OCI-LY7 (cell line): ENCODE data around the gene COPS2. TPM values are rescaled to one million over a fixed set of nuclear protein-coding genes. Genes with fewer than 3 reads are reported as not detected.

Experiments used
- BruUV-seq: library from RNA; stranded (reverse); fragments of 400-500 nt; replicated peaks from 2 replicates; lab custom pipeline; 2021; lab: Mats Ljungman, UMichigan
- CTCF ChIA-PET: fragments of 300-600 bp; sonication (Branson Sonifier 250); formaldehyde crosslinking; loops from one replicate; lab custom pipeline; 2022; ENCODE audit warnings: antibody characterized with exemption; ENCODE audit not compliant: unreplicated experiment; lab: Charles Lee
- POLR2A ChIA-PET: fragments of 300-600 bp; sonication (Branson Sonifier 250); formaldehyde crosslinking; loops from one replicate; lab custom pipeline; 2022; ENCODE audit warnings: antibody characterized with exemption; lab: Charles Lee
- DNase-seq: peaks from one replicate; pipeline ENCODE4 v3.0.0-alpha.2; 2015; ENCODE audit warnings: low spot score
- H2AFZ ChIP-seq: fragments of 200-600 bp; sonication (generic), shearing (Covaris generic); 2 replicates; pipeline ENCODE4 v1.6.1; 2014; ENCODE audit warnings: mild to moderate bottlenecking, antibody characterized with exemption, low read length, moderate library complexity
- H3K27ac ChIP-seq: fragments of 200-600 bp; sonication (generic); 2 replicates; pipeline ENCODE4 v1.5.1; 2014; ENCODE audit warnings: mixed run types, low read depth, mild to moderate bottlenecking, moderate library complexity, low read length, inconsistent platforms; ENCODE audit not compliant: poor library complexity, severe bottlenecking
- H3K36me3 ChIP-seq: fragments of 200-600 bp; sonication (generic); 2 replicates; pipeline ENCODE4 v1.6.1; 2014; ENCODE audit warnings: mild to moderate bottlenecking, antibody characterized with exemption, low read length, moderate library complexity, mixed read lengths; ENCODE audit not compliant: insufficient read depth
- H3K4me1 ChIP-seq: fragments of 200-600 bp; sonication (generic); 2 replicates; pipeline ENCODE4 v1.5.1; 2014; ENCODE audit warnings: mild to moderate bottlenecking, low read length; ENCODE audit not compliant: insufficient read depth, poor library complexity, severe bottlenecking
- H3K4me2 ChIP-seq: fragments of 200-600 bp; sonication (generic); 2 replicates; pipeline ENCODE4 v1.6.1; 2014; ENCODE audit warnings: mild to moderate bottlenecking, low read length
- H3K4me3 ChIP-seq: fragments of 200-600 bp; sonication (generic); 2 replicates; pipeline ENCODE4 v1.5.1; 2014; ENCODE audit warnings: mild to moderate bottlenecking, low read depth, low read length; ENCODE audit not compliant: poor library complexity, severe bottlenecking
- H3K79me2 ChIP-seq: fragments of 200-600 bp; sonication (generic); 2 replicates; pipeline ENCODE4 v1.6.1; 2016; ENCODE audit warnings: low read depth, mild to moderate bottlenecking, low read length, moderate library complexity, mixed read lengths; ENCODE audit not compliant: insufficient read depth
- H3K9me2 ChIP-seq: fragments of 200-600 bp; sonication (generic); 2 replicates; pipeline ENCODE4 v1.6.1; 2016; ENCODE audit warnings: mild to moderate bottlenecking, low read length, mixed read lengths; ENCODE audit not compliant: insufficient read depth
- H3K9me3 ChIP-seq: fragments of 200-600 bp; sonication (generic); 2 replicates; pipeline ENCODE4 v1.6.1; 2014; ENCODE audit warnings: mild to moderate bottlenecking, mixed run types, low read length, mixed read lengths
- H4K20me1 ChIP-seq: fragments of 200-600 bp; sonication (generic); 2 replicates; pipeline ENCODE4 v1.6.1; 2014; ENCODE audit warnings: mild to moderate bottlenecking, antibody characterized with exemption, low read length, moderate library complexity, mixed read lengths; ENCODE audit not compliant: insufficient read depth
- EZH2phosphoT487 ChIP-seq: fragments of 200-600 bp; sonication (generic); IDR thresholded peaks from 2 replicates; pipeline ENCODE4 v1.6.1; 2018; ENCODE audit warnings: low read depth, borderline replicate concordance, mild to moderate bottlenecking, mixed run types, antibody characterized with exemption, low read length, moderate library complexity, mixed read lengths
- intact Hi-C: fragments of 100-400 bp; cut with micrococcal nuclease; formaldehyde crosslinking; loops from one replicate; pipeline ENCODE4 v1.10.0; 2022; ENCODE audit not compliant: unreplicated experiment
- total RNA-seq, 2 experiments: library from RNA; depleted of rRNA in 1 of 2; stranded (reverse); fragments of >200 nt in 1 of 2; shearing (Covaris generic) in 1 of 2; gene quantifications; 2 replicates each; pipeline ENCODE4 v1.2.3, GENCODE V29; 2014 to 2022
- TF ChIP-seq, protein P1 (sequence below): fragments of 200-600 bp; sonication (generic); conservative IDR thresholded peaks from 2 replicates; pipeline ENCODE4 v1.5.1; 2014; ENCODE audit warnings: mild to moderate bottlenecking, antibody characterized with exemption, low read length, moderate library complexity, mixed read lengths

Gene COPS2
- total RNA-seq, 2 experiments from 2014 or later: 24.6 to 81.2 TPM

DNA sequence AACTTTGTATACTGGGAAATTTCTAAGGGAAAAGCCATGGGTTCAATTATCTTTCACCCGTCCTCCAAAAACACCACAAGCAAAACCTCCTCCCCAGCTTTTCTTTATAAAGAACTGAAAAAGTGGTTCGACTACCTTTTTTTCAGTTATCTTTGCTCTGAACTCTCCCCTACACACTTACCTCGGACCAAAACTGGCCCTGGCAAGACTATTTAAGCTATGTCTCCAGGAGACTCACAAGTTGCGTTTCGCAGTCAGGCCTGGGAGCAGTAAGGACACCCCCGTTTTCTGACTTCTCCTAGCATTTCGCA lies 645 bp downstream of the COPS2 start:
- BruUV-seq: no TSS peak
- Histone ChIP-seq H3K4me3 (peak overlapping the region; percentile 95), H3K79me2 (peaks cover 78% of the 10 kb centered on the region), H3K9me2 (no peaks in the 10 kb centered on the region), H3K27ac (peak overlapping the region; percentile 53), H3K4me2 (peak overlapping the region; percentile 69), H3K9me3 (no peaks in the 10 kb centered on the region), H4K20me1 (peaks cover 12% of the 10 kb centered on the region), H3K4me1 (peaks cover 13% of the 10 kb centered on the region), H3K36me3 (peaks cover 19% of the 10 kb centered on the region), H2AFZ (peak overlapping the region; percentile 43; the same call in 1 of the 2 replicates)
- CTCF ChIA-PET: no interaction called here
- no peak for DNase-seq
- no peak for TF ChIP-seq EZH2phosphoT487
- TF ChIP-seq, protein P1, sequence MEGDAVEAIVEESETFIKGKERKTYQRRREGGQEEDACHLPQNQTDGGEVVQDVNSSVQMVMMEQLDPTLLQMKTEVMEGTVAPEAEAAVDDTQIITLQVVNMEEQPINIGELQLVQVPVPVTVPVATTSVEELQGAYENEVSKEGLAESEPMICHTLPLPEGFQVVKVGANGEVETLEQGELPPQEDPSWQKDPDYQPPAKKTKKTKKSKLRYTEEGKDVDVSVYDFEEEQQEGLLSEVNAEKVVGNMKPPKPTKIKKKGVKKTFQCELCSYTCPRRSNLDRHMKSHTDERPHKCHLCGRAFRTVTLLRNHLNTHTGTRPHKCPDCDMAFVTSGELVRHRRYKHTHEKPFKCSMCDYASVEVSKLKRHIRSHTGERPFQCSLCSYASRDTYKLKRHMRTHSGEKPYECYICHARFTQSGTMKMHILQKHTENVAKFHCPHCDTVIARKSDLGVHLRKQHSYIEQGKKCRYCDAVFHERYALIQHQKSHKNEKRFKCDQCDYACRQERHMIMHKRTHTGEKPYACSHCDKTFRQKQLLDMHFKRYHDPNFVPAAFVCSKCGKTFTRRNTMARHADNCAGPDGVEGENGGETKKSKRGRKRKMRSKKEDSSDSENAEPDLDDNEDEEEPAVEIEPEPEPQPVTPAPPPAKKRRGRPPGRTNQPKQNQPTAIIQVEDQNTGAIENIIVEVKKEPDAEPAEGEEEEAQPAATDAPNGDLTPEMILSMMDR: no peak
- intact Hi-C loops: loop anchor here (2.0 kb wide), 2 partner anchors 108 to 466 kb away; partner anchors contain the start of genes DTWD1, FAM227B and SECISBP2L
- POLR2A ChIA-PET: interaction anchor here (0.6 to 3.3 kb wide), 6 partner anchors 9 to 1610 kb away, joined by 3 to 27 read pairs (median 4); partner anchors contain the start of genes EID1 and GALK2

DNA sequence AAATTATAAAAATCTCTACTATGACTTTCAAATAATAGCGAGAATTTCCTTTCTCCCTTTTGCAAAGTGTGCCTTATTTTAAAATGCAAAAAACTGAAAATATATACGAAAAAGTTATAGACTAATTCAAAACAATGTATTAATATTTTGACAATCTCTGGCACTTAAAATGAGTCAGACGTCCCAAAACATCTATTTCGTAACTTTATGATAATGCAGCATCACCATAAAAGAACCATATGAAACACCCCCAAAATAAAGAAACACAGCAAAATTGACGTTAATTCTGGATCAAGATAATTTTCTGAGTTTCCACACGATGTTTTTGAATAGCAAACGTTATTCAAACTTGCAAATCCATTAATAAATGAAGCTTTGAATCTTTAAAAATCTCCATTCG lies 1.0 kb downstream of the COPS2 start:
- DNase-seq: no peak
- Histone ChIP-seq H3K27ac (peak overlapping the region; percentile 53), H3K36me3 (peaks cover 22% of the 10 kb centered on the region), H3K9me2 (no peaks in the 10 kb centered on the region), H3K4me3 (peak overlapping the region; percentile 95), H3K4me1 (peaks cover 13% of the 10 kb centered on the region), H3K9me3 (no peaks in the 10 kb centered on the region), H2AFZ (no peak overlapping the region), H4K20me1 (peaks cover 16% of the 10 kb centered on the region), H3K4me2 (peak overlapping the region; percentile 69), H3K79me2 (peaks cover 82% of the 10 kb centered on the region)
- ChIA-PET CTCF (no interaction called here), POLR2A (interaction anchor here (0.6 to 3.3 kb wide), 5 partner anchors 9 to 1610 kb away, joined by 3 to 27 read pairs (median 3); partner anchors contain the start of genes EID1 and GALK2)
- intact Hi-C loops: loop anchor here (2.0 kb wide), 2 partner anchors 108 to 466 kb away; partner anchors contain the start of genes DTWD1, FAM227B and SECISBP2L
- TF ChIP-seq EZH2phosphoT487: no peak
- TF ChIP-seq, protein P1: no peak
- BruUV-seq: no TSS peak

DNA sequence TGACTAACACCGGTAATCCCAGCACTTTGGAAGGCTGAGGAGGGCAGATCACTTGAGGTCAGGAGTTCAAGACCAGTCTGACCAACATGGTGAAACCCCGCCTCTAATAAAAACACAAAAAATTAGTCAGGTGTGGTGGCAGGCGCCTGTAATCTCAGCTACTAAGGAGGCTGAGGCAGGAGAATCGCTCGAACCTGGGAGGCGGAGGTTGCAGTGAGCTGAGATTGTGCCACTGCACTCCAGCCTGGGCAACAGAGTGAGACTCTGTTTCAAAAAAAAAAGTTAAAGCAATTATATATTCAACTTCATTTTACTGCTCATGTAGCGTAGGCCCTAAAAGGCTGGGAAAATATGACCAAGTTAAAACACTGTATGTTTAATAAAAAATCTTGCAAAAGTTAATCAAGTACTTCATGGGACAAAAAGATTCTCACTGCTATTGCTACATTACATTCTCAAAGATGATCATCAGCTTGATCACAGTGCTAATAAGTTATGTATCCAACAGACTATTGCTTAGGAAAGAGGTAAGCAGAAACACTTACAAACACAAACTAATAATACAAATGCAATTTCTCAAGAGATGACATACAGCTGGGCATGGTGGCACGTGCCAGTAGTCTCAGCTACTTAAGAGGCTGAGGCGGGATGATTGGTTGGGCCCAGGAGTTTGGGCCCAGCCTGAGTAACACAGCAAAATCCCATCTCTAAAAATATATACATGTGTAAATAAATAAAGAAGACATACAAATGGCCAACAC lies 2.7 kb downstream of the COPS2 start:
- ChIA-PET POLR2A (interaction anchor here (0.7 kb wide), 2 partner anchors 49 to 143 kb away, joined by 3 to 4 read pairs; no protein-coding TSS in a partner anchor), CTCF (no interaction called here)
- peaks cover 22% of the 10 kb centered on the region for H3K4me1 ChIP-seq
- H3K27ac ChIP-seq: no peak overlapping the region
- peak overlapping the region; percentile 95 for H3K4me3 ChIP-seq
- H3K9me3 ChIP-seq: no peaks in the 10 kb centered on the region
- peaks cover 24% of the 10 kb centered on the region for H4K20me1 ChIP-seq
- peaks cover 33% of the 10 kb centered on the region for H3K36me3 ChIP-seq
- TF ChIP-seq, protein P1: no peak
- TF ChIP-seq EZH2phosphoT487: no peak
- H2AFZ ChIP-seq: no peak overlapping the region
- H3K4me2 ChIP-seq: peak overlapping the region; percentile 69
- H3K9me2 ChIP-seq: no peaks in the 10 kb centered on the region
- intact Hi-C loops: no loop called here
- DNase-seq: no peak
- H3K79me2 ChIP-seq: peaks cover 95% of the 10 kb centered on the region
- no TSS peak for BruUV-seq
